Keratinocyte (primary cell): ENCODE results near the gene CDC42EP4.

Experiments used
- EZH2 ChIP-seq: IDR thresholded peaks from one replicate; pipeline ENCODE4 v1.6.1; 2012; ENCODE audit warnings: inconsistent platforms, mild to moderate bottlenecking, low read length, moderate library complexity
- TF ChIP-seq, protein P1 (sequence below), 3 experiments: IDR thresholded peaks in 1 of 3; conservative IDR thresholded peaks in 1 of 3; optimal IDR thresholded peaks in 1 of 3; 2 replicates in 2 of 3; 3 replicates in 1 of 3; pipeline versions ENCODE3 to v1.5.1; 2011; ENCODE audit warnings: low read length in 3 of 3, mild to moderate bottlenecking in 3 of 3, moderate library complexity in 2 of 3, control low read depth in 1 of 3, inconsistent platforms in 1 of 3; ENCODE audit not compliant: insufficient read depth in 2 of 3; ENCODE audit errors: extremely low read depth in 1 of 3

DNA sequence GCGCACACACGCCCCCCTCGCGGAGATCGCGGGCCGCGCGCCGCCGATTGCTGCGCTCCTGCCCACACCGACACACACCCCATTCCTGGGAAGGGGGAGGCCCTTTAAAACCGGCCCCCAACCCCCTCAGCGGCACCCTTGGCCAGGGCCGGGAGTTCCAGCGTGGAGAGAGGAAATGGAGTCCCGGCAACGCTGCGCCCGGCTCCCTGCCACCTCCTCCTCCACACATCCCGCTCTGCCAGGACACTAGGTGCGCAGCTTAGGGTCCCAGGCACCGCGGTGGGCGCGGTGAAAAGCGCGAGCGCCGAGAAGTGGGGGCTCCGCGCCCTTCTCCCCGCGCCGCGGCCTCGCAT is 397 bp downstream of the CDC42EP4 start:
- TF ChIP-seq, protein P1, sequence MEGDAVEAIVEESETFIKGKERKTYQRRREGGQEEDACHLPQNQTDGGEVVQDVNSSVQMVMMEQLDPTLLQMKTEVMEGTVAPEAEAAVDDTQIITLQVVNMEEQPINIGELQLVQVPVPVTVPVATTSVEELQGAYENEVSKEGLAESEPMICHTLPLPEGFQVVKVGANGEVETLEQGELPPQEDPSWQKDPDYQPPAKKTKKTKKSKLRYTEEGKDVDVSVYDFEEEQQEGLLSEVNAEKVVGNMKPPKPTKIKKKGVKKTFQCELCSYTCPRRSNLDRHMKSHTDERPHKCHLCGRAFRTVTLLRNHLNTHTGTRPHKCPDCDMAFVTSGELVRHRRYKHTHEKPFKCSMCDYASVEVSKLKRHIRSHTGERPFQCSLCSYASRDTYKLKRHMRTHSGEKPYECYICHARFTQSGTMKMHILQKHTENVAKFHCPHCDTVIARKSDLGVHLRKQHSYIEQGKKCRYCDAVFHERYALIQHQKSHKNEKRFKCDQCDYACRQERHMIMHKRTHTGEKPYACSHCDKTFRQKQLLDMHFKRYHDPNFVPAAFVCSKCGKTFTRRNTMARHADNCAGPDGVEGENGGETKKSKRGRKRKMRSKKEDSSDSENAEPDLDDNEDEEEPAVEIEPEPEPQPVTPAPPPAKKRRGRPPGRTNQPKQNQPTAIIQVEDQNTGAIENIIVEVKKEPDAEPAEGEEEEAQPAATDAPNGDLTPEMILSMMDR (optimal IDR thresholded peaks at IDR 0.05 in 1 of 3, IDR thresholded peaks at IDR 0.05 in 1 of 3, conservative IDR thresholded peaks at IDR 0.05 in 1 of 3; ENCODE audit: extremely low read depth in 1 of 3, insufficient read depth in 2 of 3, low read length in 3 of 3) = no peak
- TF ChIP-seq EZH2 = no peak
